Epithelial cell of prostate (primary cell): ENCODE results near the gene NAV2.

Source experiments
- DNase-seq: peaks from one replicate; pipeline ENCODE4 v3.0.0-alpha.2; 2011; ENCODE audit warnings: low read depth, low spot score
- H3K27ac ChIP-seq: fragments of 450-650 bp; 2 replicates; pipeline ENCODE4 v1.5.1; 2017; ENCODE audit warnings: mild to moderate bottlenecking

NAV2 gene

GRCh38 chr11:19931771-19932369 lies 219.2 kb downstream of the NAV2 start:
- DNase-seq, result no peak
- H3K27ac ChIP-seq, result no peak overlapping the region

DNA sequence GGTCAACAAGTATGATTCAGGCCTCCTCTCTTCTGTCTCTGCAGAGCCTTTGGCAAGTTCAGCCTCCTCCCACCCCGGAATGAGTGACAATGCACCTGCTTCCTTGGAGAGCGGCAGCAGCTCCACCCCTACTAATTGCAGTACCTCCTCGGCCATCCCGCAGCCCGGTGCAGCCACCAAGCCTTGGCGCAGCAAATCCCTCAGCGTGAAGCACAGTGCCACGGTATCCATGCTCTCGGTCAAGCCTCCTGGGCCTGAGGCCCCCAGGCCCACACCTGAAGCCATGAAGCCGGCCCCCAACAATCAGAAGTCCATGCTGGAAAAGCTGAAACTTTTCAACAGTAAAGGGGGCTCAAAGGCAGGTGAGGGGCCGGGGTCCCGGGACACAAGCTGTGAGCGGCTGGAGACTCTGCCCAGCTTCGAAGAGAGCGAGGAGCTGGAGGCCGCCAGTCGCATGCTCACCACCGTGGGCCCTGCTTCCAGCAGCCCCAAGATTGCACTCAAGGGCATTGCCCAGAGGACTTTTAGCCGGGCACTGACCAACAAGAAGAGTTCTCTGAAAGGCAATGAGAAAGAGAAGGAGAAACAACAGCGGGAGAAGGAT lies 220.6 kb downstream of the NAV2 start:
- H3K27ac ChIP-seq, result no peak overlapping the region
- no peak for DNase-seq

GRCh38 chr11:19933801-19934488 lies 221.3 kb downstream of the NAV2 start:
- no peak for DNase-seq
- no peak overlapping the region for H3K27ac ChIP-seq

- DNase-seq, result no peak
- no peak overlapping the region for H3K27ac ChIP-seq
Observed at GRCh38 chr11:19934828-19935259, 222.2 kb downstream of the NAV2 start.

GRCh38 chr11:19935507-19935906 lies 222.9 kb downstream of the NAV2 start:
- H3K27ac ChIP-seq, result no peak overlapping the region

DNA sequence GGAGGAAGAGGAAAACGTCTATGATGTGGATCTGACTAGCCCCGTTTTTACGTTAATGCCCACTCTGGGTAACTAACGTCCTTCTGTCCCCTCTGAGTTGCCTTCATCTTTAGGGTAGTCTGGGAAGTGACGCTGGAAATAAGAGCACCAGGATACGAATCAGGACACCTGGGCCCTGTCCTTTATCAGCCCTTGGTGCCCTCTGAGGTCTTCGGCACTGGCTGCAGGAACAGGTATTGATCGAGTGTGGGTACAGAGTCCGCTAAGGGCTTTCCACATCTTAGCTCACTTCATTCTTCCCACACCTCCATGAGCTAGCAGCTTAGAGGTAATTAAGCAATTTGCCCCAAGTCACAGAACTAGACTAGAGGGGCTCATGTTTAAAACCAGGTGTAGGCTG lies 223.8 kb downstream of the NAV2 start:
- no peak for DNase-seq
- no peak overlapping the region for H3K27ac ChIP-seq

More at GRCh38 chr11:19935507-19935906, 222.9 kb downstream of the NAV2 start:
- no peak for DNase-seq

GRCh38 chr11:19938169-19938856 lies 225.7 kb downstream of the NAV2 start:
- no peak for DNase-seq
- no peak overlapping the region for H3K27ac ChIP-seq

- DNase-seq, result peak; percentile 31
- H3K27ac ChIP-seq, result no peak overlapping the region
Observed at GRCh38 chr11:19938866-19939265, 226.2 kb downstream of the NAV2 start.

GRCh38 chr11:19939415-19939929 lies 226.8 kb downstream of the NAV2 start:
- DNase-seq, result no peak
- no peak overlapping the region for H3K27ac ChIP-seq

DNA sequence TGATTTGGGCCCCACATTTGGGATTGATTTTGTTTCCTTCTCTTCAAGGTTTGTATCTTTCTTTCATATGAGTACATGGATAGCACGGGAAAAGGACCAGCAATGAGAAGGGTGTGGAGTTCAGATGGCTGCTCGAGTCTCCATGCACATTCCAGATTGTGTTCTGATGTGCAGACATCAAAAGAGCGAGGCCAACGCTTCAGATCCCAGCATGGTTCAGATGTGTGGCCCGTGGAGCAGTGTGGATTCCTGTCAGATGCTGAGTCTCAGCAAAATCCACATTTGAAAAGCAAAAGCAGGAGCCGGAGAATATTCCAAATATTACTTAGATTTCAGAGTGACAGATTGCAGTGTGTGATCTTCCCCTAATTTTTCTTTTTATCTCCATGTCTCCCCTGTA lies 228.2 kb downstream of the NAV2 start:
- no peak for DNase-seq
- no peak overlapping the region for H3K27ac ChIP-seq

DNA sequence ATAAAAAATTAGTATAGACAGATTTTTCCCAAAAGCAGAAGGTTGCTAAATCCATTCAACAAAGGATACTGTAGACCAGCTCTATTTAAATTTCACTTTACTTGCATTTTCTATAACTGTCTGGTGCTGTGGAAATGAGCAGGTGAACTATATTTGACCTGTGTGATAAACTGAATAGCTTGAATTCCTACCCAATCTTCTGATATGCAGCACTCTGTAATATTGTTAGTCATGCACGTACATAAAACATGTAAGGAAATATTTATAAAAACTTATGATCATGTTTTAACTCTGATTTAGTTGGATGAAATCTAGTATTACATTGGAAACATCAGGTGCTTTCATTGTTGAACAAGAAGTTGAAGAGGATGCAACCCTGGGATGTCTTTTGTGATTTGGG lies 234.0 kb downstream of the NAV2 start:
- no peak for DNase-seq
- no peak overlapping the region for H3K27ac ChIP-seq

DNA sequence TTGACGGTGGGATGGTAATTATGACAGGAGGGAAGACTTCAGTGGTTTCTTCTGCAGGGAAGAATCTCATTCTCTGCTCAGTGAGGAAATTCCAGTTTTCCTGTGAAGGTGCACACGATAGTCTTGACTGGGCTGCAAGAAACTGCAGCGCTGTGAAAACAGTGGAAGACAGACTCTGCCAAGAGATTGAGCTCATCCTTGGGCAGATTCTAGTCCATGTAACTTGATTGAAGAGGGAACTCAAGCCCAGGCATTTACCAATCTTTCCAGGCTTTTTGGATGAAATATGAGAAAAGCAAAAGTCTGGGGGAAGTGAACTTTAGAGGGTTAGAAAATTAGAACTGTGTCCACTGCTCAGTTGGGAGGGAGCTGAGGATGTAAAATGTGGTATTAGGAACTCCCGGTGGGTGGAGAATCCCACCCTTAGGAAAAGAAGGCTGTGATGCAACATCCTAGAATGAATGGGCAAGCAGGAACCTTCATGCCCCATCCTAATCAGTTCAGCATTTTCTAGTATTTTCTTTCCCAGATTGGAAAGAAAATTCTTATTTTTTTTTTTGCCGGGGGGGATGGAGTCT lies 235.0 kb downstream of the NAV2 start:
- no peak overlapping the region for H3K27ac ChIP-seq
- no peak for DNase-seq

- H3K27ac ChIP-seq, result no peak overlapping the region
- DNase-seq, result no peak
Observed at GRCh38 chr11:19949606-19950005, 237.0 kb downstream of the NAV2 start.

GRCh38 chr11:19951558-19952115 lies 239.0 kb downstream of the NAV2 start:
- no peak for DNase-seq
- no peak overlapping the region for H3K27ac ChIP-seq

DNA sequence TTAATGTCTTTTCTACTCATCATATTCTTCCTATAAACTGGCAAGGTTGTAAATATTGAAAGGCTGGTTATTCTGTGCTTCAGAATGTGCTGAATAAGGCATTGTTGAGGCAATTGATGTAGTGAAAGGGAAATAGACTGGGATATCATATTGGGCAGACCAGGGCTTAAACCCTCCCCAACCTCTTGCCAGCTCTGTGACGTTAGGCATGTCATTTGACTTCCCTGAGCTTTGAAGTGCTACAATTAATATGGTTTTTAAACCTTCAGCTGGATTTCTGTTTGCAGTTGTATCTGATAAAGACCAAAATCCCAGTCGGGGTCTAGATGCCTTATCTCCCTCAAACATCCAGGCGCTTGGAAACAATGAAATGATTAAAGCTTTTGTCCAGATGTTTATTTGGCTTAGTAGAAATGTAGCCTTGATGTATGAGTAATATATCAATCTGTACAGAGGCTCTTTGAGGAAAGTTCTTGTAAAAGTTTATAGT lies 239.5 kb downstream of the NAV2 start:
- no peak overlapping the region for H3K27ac ChIP-seq
- no peak for DNase-seq

- no peak for DNase-seq
- no peak overlapping the region for H3K27ac ChIP-seq
Observed at GRCh38 chr11:19952911-19953310, 240.3 kb downstream of the NAV2 start.

GRCh38 chr11:19953336-19953735 lies 240.7 kb downstream of the NAV2 start:
- no peak overlapping the region for H3K27ac ChIP-seq

GRCh38 chr11:19953909-19954308 lies 241.3 kb downstream of the NAV2 start:
- H3K27ac ChIP-seq, result no peak overlapping the region
- DNase-seq, result peak; percentile 34

More at GRCh38 chr11:19953336-19953735, 240.7 kb downstream of the NAV2 start:
- DNase-seq, result no peak

- H3K27ac ChIP-seq, result no peak overlapping the region
- no peak for DNase-seq
Observed at GRCh38 chr11:19954899-19955298, 242.3 kb downstream of the NAV2 start.

DNA sequence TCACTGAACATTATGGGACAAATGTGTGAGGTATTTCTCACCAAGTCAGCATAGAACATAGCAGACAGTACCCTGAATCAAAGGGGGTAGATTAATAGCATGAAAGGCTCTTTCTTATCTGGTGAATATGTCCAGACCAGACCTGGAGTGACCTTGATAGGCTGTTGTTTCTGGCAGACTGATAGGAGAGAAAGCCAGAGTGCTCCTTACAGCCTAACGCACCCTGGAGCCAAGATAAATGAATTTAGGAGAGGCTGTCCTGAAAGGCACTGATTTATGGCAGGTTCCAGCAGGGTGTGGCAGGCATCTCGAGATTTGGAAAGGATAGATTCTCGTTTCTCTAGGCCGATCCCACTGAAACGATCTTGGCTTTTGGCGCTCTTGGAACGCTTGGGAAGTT lies 243.0 kb downstream of the NAV2 start:
- no peak for DNase-seq
- H3K27ac ChIP-seq, result no peak overlapping the region
